ENCODE results near the gene DYNLT1. TPM values are rescaled to one million over a fixed set of nuclear protein-coding genes. Genes with fewer than 3 reads are reported as not detected.
A peak's percentile ranks its signal among the peaks of the same experiment; 100 is the strongest.

Gene DYNLT1
- total and polyA plus RNA-seq, 9 of the 15 experiments (the other 6 are each of a cell fraction or from before 2014, with no cell fraction given) = 42.2 to 583 (median 127) TPM

DNA sequence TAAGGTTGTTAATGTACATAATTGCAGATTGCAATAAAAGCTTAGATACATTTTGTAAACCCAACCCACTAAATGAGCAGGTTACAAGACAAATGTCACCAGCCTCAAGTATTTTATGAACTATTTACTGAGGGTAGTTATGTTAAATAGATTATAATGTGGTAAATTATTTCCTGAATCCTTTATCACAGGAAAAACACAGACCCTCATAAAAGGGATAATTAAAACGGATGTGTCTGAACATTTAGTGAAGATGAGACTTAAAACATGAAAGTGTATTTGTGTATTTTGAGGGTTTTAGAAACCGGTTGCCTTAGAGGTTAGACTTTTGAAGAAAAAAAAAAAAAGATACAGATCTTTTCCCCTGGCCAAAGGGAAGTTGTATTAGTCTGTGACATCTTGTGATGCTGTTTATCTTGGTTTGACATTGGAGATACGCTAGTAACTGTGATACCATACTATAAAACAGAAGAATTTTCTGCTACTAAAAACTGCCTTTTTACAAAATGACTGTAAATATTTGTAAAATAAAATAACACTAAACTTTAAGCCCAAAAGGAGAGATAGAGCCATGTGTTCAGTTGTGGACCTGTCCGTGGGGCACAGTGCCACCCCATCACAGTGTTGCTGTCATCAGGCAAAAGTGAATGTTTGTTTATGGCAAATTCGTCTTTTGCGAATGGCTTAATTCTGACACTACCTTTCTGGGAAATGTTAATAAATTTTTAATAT is 9.7 kb downstream of the DYNLT1 start:
- 74% methylated on average over 6 of the region's 6 CpGs for WGBS (ENCODE audit: insufficient coverage, low coverage, missing lambda C conversion rate)
- POLR2A ChIA-PET = no interaction called here
- peaks cover 11 to 17% of the 10 kb centered on the region in 2 experiments for H3K4me1 ChIP-seq (replicated peaks in 1 of 2; ENCODE audit: control insufficient read depth in 2 of 2, insufficient read depth in 2 of 2, low read length in 2 of 2)
- CTCF ChIA-PET (ENCODE audit: low intra/inter-chr PET ratio) = no interaction called here
- ATAC-seq (no peak), FAIRE-seq (no peak), DNase-seq (ENCODE audit: extremely low read depth in 1 of 4, low spot score in 3 of 4) (no peak)
- H3K9me1 ChIP-seq (ENCODE audit: control insufficient read depth, insufficient read depth, low read length) = no peaks in the 10 kb centered on the region
- BruUV-seq (replicated peaks) = TSS peak; percentile 5
- no peak overlapping the region for H3K4me3 ChIP-seq
- no peaks in the 10 kb centered on the region for H3K9me3 ChIP-seq (replicated peaks; ENCODE audit: control insufficient read depth, insufficient read depth, low read depth, low read length)
- TF ChIP-seq, protein P1, sequence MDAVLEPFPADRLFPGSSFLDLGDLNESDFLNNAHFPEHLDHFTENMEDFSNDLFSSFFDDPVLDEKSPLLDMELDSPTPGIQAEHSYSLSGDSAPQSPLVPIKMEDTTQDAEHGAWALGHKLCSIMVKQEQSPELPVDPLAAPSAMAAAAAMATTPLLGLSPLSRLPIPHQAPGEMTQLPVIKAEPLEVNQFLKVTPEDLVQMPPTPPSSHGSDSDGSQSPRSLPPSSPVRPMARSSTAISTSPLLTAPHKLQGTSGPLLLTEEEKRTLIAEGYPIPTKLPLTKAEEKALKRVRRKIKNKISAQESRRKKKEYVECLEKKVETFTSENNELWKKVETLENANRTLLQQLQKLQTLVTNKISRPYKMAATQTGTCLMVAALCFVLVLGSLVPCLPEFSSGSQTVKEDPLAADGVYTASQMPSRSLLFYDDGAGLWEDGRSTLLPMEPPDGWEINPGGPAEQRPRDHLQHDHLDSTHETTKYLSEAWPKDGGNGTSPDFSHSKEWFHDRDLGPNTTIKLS (IDR thresholded peaks at IDR 0.05; ENCODE audit: borderline replicate concordance, low read depth) = no peak
- TF ChIP-seq LCOR (CRISPR knock-in tag; IDR thresholded peaks at IDR 0.05) = no peak
- H3K27ac ChIP-seq (ENCODE audit: extremely low read depth, low read depth, low read length) = no peak overlapping the region
- peaks cover 76% of the 10 kb centered on the region for H3K36me3 ChIP-seq (ENCODE audit: control insufficient read depth, insufficient read depth, low read length)
- peaks cover 18% of the 10 kb centered on the region for H4K20me1 ChIP-seq (replicated peaks; ENCODE audit: control insufficient read depth, insufficient read depth, low read length)
- H3K79me2 ChIP-seq (ENCODE audit: control insufficient read depth, insufficient read depth, low read length) = 0 out of 3 replicates have a peak, but pooled peaks cover under 1% of the 10 kb centered on the region
- no peaks in the 10 kb centered on the region for H3K27me3 ChIP-seq (ENCODE audit: control insufficient read depth in 2 of 2, insufficient read depth in 2 of 2, low read length in 2 of 2)
- intact Hi-C loops (cut with micrococcal nuclease) (no loop called here), in situ Hi-C loops (cut with MboI) (no loop called here)
- no peak overlapping the region for H3K4me2 ChIP-seq (ENCODE audit: insufficient read depth, low read length)
- H2AFZ ChIP-seq (ENCODE audit: low read depth, low read length) = no peak overlapping the region
- no peak overlapping the region for H3K9ac ChIP-seq (ENCODE audit: insufficient read depth in 1 of 2, low read depth in 2 of 2, low read length in 2 of 2)

DNA sequence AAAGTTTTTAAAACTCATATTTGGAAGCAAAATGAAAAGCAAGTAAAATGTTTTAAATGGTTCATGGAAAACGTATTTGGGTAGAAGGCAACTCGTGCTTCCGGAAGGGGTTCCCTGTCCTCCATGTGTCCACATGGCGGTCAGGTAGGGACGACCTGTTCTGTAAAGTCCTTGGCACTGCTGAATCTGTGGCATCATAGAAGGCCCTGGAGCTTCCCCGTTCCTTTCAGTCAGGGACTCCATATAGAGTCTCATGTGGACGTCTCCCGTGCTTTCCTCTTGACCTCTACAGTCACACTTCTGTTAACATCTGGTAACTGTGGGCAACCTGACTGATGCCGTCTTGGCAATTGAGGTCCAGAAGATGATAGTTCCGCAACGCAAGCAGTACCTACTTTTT is 11.4 kb downstream of the DYNLT1 start:
- Histone ChIP-seq H3K9me1 (ENCODE audit: control insufficient read depth, insufficient read depth, low read length) (no peaks in the 10 kb centered on the region), H3K4me3 (no peak overlapping the region), H3K9me3 (replicated peaks; ENCODE audit: control insufficient read depth, insufficient read depth, low read depth, low read length) (no peaks in the 10 kb centered on the region), H3K36me3 (ENCODE audit: control insufficient read depth, insufficient read depth, low read length) (peaks cover 90% of the 10 kb centered on the region), H3K4me2 (ENCODE audit: insufficient read depth, low read length) (no peak overlapping the region), H3K27me3 (ENCODE audit: control insufficient read depth in 2 of 2, insufficient read depth in 2 of 2, low read length in 2 of 2) (no peaks in the 10 kb centered on the region), H3K27ac (ENCODE audit: extremely low read depth, low read depth, low read length) (no peak overlapping the region), H4K20me1 (replicated peaks; ENCODE audit: control insufficient read depth, insufficient read depth, low read length) (peaks cover 12% of the 10 kb centered on the region), H3K79me2 (ENCODE audit: control insufficient read depth, insufficient read depth, low read length) (no peaks in the 10 kb centered on the region), H3K4me1 (replicated peaks in 1 of 2; ENCODE audit: control insufficient read depth in 2 of 2, insufficient read depth in 2 of 2, low read length in 2 of 2) (peaks cover 17% of the 10 kb centered on the region in 2 experiments), H2AFZ (ENCODE audit: low read depth, low read length) (no peak overlapping the region), H3K9ac (ENCODE audit: insufficient read depth in 1 of 2, low read depth in 2 of 2, low read length in 2 of 2) (no peak overlapping the region)
- POLR2A ChIA-PET = interaction anchor here (1.0 kb wide), 1 partner anchor 17 kb away, joined by 4 read pairs; no protein-coding TSS in a partner anchor
- no peak for ATAC-seq
- CTCF ChIA-PET (ENCODE audit: low intra/inter-chr PET ratio) = no interaction called here
- TSS peak; percentile 29 for BruUV-seq (replicated peaks)
- FAIRE-seq = no peak
- intact Hi-C loops (cut with micrococcal nuclease) = no loop called here
- DNase-seq (ENCODE audit: extremely low read depth in 1 of 4, low spot score in 3 of 4) = no peak
- 91% methylated on average over 11 of the region's 11 CpGs for WGBS (ENCODE audit: insufficient coverage, low coverage, missing lambda C conversion rate)
- in situ Hi-C loops (cut with MboI) = no loop called here
- TF ChIP-seq RNF2 (IDR thresholded peaks at IDR 0.05) (no peak), CEBPB (tag; IDR thresholded peaks at IDR 0.05) (no peak), SRSF7 (optimal IDR thresholded peaks at IDR 0.05; ENCODE audit: low read depth, low read length) (no peak), MCM5 (IDR thresholded peaks at IDR 0.05; ENCODE audit: low read depth) (no peak), PRPF4 (IDR thresholded peaks at IDR 0.05; ENCODE audit: insufficient read depth, low read depth, low read length, poor library complexity, severe bottlenecking) (no peak), ETV6 (IDR thresholded peaks at IDR 0.05; ENCODE audit: borderline replicate concordance in 1 of 2, low read depth in 2 of 2, low read length in 1 of 2) (no peak), ETV6 (CRISPR knock-in tag; IDR thresholded peaks at IDR 0.05; ENCODE audit: borderline replicate concordance) (no peak), SETDB1 (IDR thresholded peaks at IDR 0.05; ENCODE audit: low read length) (no peak)
- TF ChIP-seq, protein P2, sequence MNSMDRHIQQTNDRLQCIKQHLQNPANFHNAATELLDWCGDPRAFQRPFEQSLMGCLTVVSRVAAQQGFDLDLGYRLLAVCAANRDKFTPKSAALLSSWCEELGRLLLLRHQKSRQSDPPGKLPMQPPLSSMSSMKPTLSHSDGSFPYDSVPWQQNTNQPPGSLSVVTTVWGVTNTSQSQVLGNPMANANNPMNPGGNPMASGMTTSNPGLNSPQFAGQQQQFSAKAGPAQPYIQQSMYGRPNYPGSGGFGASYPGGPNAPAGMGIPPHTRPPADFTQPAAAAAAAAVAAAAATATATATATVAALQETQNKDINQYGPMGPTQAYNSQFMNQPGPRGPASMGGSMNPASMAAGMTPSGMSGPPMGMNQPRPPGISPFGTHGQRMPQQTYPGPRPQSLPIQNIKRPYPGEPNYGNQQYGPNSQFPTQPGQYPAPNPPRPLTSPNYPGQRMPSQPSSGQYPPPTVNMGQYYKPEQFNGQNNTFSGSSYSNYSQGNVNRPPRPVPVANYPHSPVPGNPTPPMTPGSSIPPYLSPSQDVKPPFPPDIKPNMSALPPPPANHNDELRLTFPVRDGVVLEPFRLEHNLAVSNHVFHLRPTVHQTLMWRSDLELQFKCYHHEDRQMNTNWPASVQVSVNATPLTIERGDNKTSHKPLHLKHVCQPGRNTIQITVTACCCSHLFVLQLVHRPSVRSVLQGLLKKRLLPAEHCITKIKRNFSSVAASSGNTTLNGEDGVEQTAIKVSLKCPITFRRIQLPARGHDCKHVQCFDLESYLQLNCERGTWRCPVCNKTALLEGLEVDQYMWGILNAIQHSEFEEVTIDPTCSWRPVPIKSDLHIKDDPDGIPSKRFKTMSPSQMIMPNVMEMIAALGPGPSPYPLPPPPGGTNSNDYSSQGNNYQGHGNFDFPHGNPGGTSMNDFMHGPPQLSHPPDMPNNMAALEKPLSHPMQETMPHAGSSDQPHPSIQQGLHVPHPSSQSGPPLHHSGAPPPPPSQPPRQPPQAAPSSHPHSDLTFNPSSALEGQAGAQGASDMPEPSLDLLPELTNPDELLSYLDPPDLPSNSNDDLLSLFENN (IDR thresholded peaks at IDR 0.05; ENCODE audit: low read depth in 2 of 2, low read length in 2 of 2) = no peak
